Caco-2 (cell line): ENCODE data around the gene CPO. TPM values are rescaled to one million over a fixed set of nuclear protein-coding genes. Genes with fewer than 3 reads are reported as not detected.

ENCODE experiments used
- BruUV-seq: library from RNA; stranded (reverse); fragments of 400-500 nt; replicated peaks from 2 replicates; lab custom pipeline; 2021; lab: Mats Ljungman, UMichigan
- CTCF ChIA-PET: fragments of 300-600 bp; sonication (Branson Sonifier 250); formaldehyde crosslinking; loops from one replicate; lab custom pipeline; 2022; ENCODE audit warnings: antibody characterized with exemption; lab: Charles Lee
- POLR2A ChIA-PET: fragments of 300-600 bp; sonication (Branson Sonifier 250); formaldehyde crosslinking; loops from one replicate; lab custom pipeline; 2022; ENCODE audit warnings: antibody characterized with exemption; lab: Charles Lee
- DNase-seq, 2 experiments: peaks; one replicate each; pipeline versions ENCODE4 v3.0.0 to v3.0.0-alpha.2; 2020 to 2022
- H3K27me3 ChIP-seq: replicated peaks from 2 replicates; pipeline ENCODE4 v1.6.0; 2011; ENCODE audit warnings: low read length; ENCODE audit not compliant: control insufficient read depth, insufficient read depth
- H3K36me3 ChIP-seq: 2 replicates; pipeline ENCODE4 v1.5.1; 2011; ENCODE audit warnings: low read length; ENCODE audit not compliant: control insufficient read depth, insufficient read depth
- H3K4me1 ChIP-seq: fragments of 250-450 bp; sonication (Bioruptor Pico); 2 replicates; pipeline ENCODE4 v1.5.1; 2020; ENCODE audit warnings: mild to moderate bottlenecking
- H3K4me3 ChIP-seq: 2 replicates; pipeline ENCODE4 v1.5.1; 2011; ENCODE audit warnings: low read depth, mild to moderate bottlenecking, control low read depth, low read length
- H3K9me3 ChIP-seq: fragments of 250-450 bp; sonication (Bioruptor Pico); 2 replicates; pipeline ENCODE4 v1.5.1; 2020; ENCODE audit warnings: mild to moderate bottlenecking, moderate library complexity
- H3K27ac Mint-ChIP-seq: one replicate; pipeline ENCODE4 v1.8.0; 2022; ENCODE audit warnings: mixed read lengths; ENCODE audit not compliant: unreplicated experiment
- H3K27me3 Mint-ChIP-seq: one replicate; pipeline ENCODE4 v1.8.0; 2022; ENCODE audit warnings: mixed read lengths; ENCODE audit not compliant: insufficient read depth, unreplicated experiment
- H3K36me3 Mint-ChIP-seq: one replicate; pipeline ENCODE4 v1.8.0; 2022; ENCODE audit warnings: mild to moderate bottlenecking, mixed read lengths; ENCODE audit not compliant: insufficient read depth, unreplicated experiment
- H3K4me1 Mint-ChIP-seq: one replicate; pipeline ENCODE4 v1.8.0; 2022; ENCODE audit warnings: low read depth, mixed read lengths; ENCODE audit not compliant: unreplicated experiment
- H3K4me3 Mint-ChIP-seq: one replicate; pipeline ENCODE4 v1.8.0; 2022; ENCODE audit warnings: mild to moderate bottlenecking, moderate library complexity, mixed read lengths; ENCODE audit not compliant: unreplicated experiment
- H3K9me3 Mint-ChIP-seq: one replicate; pipeline ENCODE4 v1.8.0; 2022; ENCODE audit warnings: mixed read lengths; ENCODE audit not compliant: unreplicated experiment
- CTCF ChIP-seq, 2 experiments: fragments of 200-600 bp in 1 of 2; IDR thresholded peaks; 1 replicate in 1 of 2; 2 replicates in 1 of 2; pipeline versions ENCODE4 v1.5.1 to v1.8.0; 2011 to 2022; ENCODE audit warnings: antibody characterized with exemption in 1 of 2, control low read depth in 1 of 2, inconsistent platforms in 1 of 2, low read depth in 1 of 2, low read length in 1 of 2, mild to moderate bottlenecking in 1 of 2, moderate library complexity in 1 of 2; ENCODE audit not compliant: insufficient read depth in 1 of 2, severe bottlenecking in 1 of 2, unreplicated experiment in 1 of 2
- intact Hi-C: fragments of 100-400 bp; cut with micrococcal nuclease; formaldehyde crosslinking; loops from one replicate; pipeline ENCODE4 v1.10.0; 2022; ENCODE audit not compliant: unreplicated experiment
- total RNA-seq: library from RNA; stranded (reverse); gene quantifications from 2 replicates; pipeline ENCODE4 v1.2.3, GENCODE V29; 2022

The CPO gene
- total RNA-seq, 1 experiment from 2014 or later = not detected

- Mint-ChIP-seq H3K27ac (no peak overlapping the region), H3K9me3 (peaks cover 13% of the 10 kb centered on the region), H3K4me1 (no peaks in the 10 kb centered on the region), H3K27me3 (peaks cover 8% of the 10 kb centered on the region), H3K4me3 (no peak overlapping the region), H3K36me3 (no peaks in the 10 kb centered on the region)
- no peaks in the 10 kb centered on the region; the same call in 1 of the 2 replicates for H3K9me3 ChIP-seq
- TF ChIP-seq CTCF (IDR thresholded peaks at IDR 0.05; ENCODE audit: insufficient read depth in 1 of 2, low read depth in 1 of 2, low read length in 1 of 2, severe bottlenecking in 1 of 2, unreplicated experiment in 1 of 2) = no peak
- ChIA-PET CTCF (no interaction called here), POLR2A (no interaction called here)
- intact Hi-C loops = no loop called here
- H3K36me3 ChIP-seq = no peaks in the 10 kb centered on the region
- H3K4me3 ChIP-seq = no peak overlapping the region
- H3K4me1 ChIP-seq = no peaks in the 10 kb centered on the region
- BruUV-seq = no TSS peak
- DNase-seq = no peak
- H3K27me3 ChIP-seq = no peaks in the 10 kb centered on the region
These were observed 40.6 kb downstream of the CPO start for GRCh38 chr2:206979922-206980321.

DNA sequence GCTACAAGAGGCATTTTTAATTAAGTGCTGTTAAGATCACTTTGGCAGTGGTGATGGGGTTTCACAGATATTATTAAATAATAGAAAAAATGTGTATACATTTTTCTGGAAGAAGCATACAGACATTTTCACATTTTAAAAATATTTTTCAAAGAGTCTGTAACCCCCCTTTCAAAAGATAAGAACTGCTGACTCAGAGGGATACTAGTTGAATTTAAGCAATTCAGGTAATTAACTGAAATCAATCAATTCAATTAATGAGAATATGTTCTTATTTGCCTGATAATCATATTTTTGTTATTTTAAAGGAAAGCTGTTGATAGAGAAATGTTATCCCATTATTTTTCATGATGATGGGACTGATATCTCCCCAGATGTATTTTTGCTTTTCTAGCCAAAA, 41.1 kb downstream of the CPO start:
- no peaks in the 10 kb centered on the region for H3K27me3 ChIP-seq
- Mint-ChIP-seq H3K9me3 (peaks cover 8% of the 10 kb centered on the region), H3K36me3 (no peaks in the 10 kb centered on the region), H3K27ac (no peak overlapping the region), H3K4me3 (no peak overlapping the region), H3K27me3 (peaks cover 8% of the 10 kb centered on the region), H3K4me1 (no peaks in the 10 kb centered on the region)
- ChIA-PET POLR2A (no interaction called here), CTCF (no interaction called here)
- DNase-seq = no peak
- no peaks in the 10 kb centered on the region for H3K4me1 ChIP-seq
- H3K9me3 ChIP-seq = no peaks in the 10 kb centered on the region; the same call in 1 of the 2 replicates
- no peak overlapping the region for H3K4me3 ChIP-seq
- intact Hi-C loops = no loop called here
- BruUV-seq = no TSS peak
- H3K36me3 ChIP-seq = no peaks in the 10 kb centered on the region
- no peak for TF ChIP-seq CTCF (IDR thresholded peaks at IDR 0.05; ENCODE audit: insufficient read depth in 1 of 2, low read depth in 1 of 2, low read length in 1 of 2, severe bottlenecking in 1 of 2, unreplicated experiment in 1 of 2)

GRCh38 chr2:206981086-206981674, 41.9 kb downstream of the CPO start:
- Mint-ChIP-seq H3K27ac (no peak overlapping the region), H3K4me3 (no peak overlapping the region), H3K27me3 (peaks cover 8% of the 10 kb centered on the region), H3K36me3 (no peaks in the 10 kb centered on the region), H3K9me3 (peaks cover under 1% of the 10 kb centered on the region), H3K4me1 (no peaks in the 10 kb centered on the region)
- BruUV-seq = no TSS peak
- Histone ChIP-seq H3K4me3 (no peak overlapping the region), H3K27me3 (no peaks in the 10 kb centered on the region), H3K36me3 (no peaks in the 10 kb centered on the region), H3K4me1 (no peaks in the 10 kb centered on the region), H3K9me3 (no peaks in the 10 kb centered on the region)
- ChIA-PET POLR2A (no interaction called here), CTCF (no interaction called here)
- intact Hi-C loops = loop anchor here (1.0 kb wide), 1 partner anchor 494 kb away; no protein-coding TSS in a partner anchor
- TF ChIP-seq CTCF (IDR thresholded peaks at IDR 0.05; ENCODE audit: insufficient read depth in 1 of 2, low read depth in 1 of 2, low read length in 1 of 2, severe bottlenecking in 1 of 2, unreplicated experiment in 1 of 2) = no peak
- DNase-seq = no peak
